K562 (cell line): ENCODE measurements around the gene MAP4. TPM values are rescaled to one million over a fixed set of nuclear protein-coding genes. Genes with fewer than 3 reads are reported as not detected.

Source experiments
- ATAC-seq: fragments of 200-7000 bp; cut with Tn5 transposase; 3 replicates; pipeline ENCODE4 v1.9.1; 2020; ENCODE audit warnings: moderate library complexity
- BruUV-seq: library from RNA; stranded (reverse); fragments of 400-500 nt; replicated peaks from 2 replicates; lab custom pipeline; 2021; lab: Mats Ljungman, UMichigan
- CTCF ChIA-PET: fragments of 300-600 bp; formaldehyde crosslinking; extraction: SDS; loops from one replicate; lab custom pipeline; 2021; ENCODE audit warnings: low intra/inter-chr PET ratio; lab: Yijun Ruan, JAX
- POLR2A ChIA-PET: fragments of 300-600, 350-650 bp; sonication (Branson Sonifier 250); formaldehyde crosslinking; extraction: SDS; loops from one replicate; lab custom pipeline; 2021; ENCODE audit warnings: antibody characterized with exemption, inconsistent platforms; lab: Yijun Ruan, JAX
- DNase-seq, 4 experiments: peaks; one replicate each; pipeline versions ENCODE4 v3.0.0 to v3.0.0-alpha.2; 2011 to 2018; ENCODE audit warnings: low spot score in 3 of 4, mixed read lengths in 3 of 4; ENCODE audit errors: extremely low read depth in 1 of 4
- FAIRE-seq: peaks from 2 replicates; lab custom pipeline; 2011; peaks lifted over from hg19 to GRCh38; lab: Jason Lieb, UNC
- H2AFZ ChIP-seq: 2 replicates; pipeline ENCODE4 v1.6.0; 2011; ENCODE audit warnings: low read depth, low read length, control low read depth, inconsistent platforms
- H3K27ac ChIP-seq: fragments of 200-600 bp; 3 replicates; pipeline ENCODE4 v1.8.0; 2011; ENCODE audit warnings: low read depth, mild to moderate bottlenecking, control low read depth, inconsistent platforms, low read length, moderate library complexity, mixed read lengths; ENCODE audit errors: extremely low read depth
- H3K27me3 ChIP-seq, 2 experiments: fragments of 300-600 bp in 1 of 2; 2 replicates in 1 of 2; 3 replicates in 1 of 2; pipeline versions ENCODE4 v1.6.0 to v1.8.0; 2011; ENCODE audit warnings: inconsistent platforms in 2 of 2, low read length in 2 of 2, mild to moderate bottlenecking in 1 of 2, mixed read lengths in 1 of 2, moderate library complexity in 1 of 2; ENCODE audit not compliant: control insufficient read depth in 2 of 2, insufficient read depth in 2 of 2
- H3K36me3 ChIP-seq: fragments of 300-600 bp; 3 replicates; pipeline ENCODE4 v1.8.0; 2011; ENCODE audit warnings: mild to moderate bottlenecking, low read length, inconsistent platforms; ENCODE audit not compliant: control insufficient read depth, insufficient read depth
- H3K4me1 ChIP-seq, 2 experiments: fragments of 200-600 bp in 1 of 2; replicated peaks in 1 of 2; 2 replicates in 1 of 2; 3 replicates in 1 of 2; pipeline versions ENCODE4 v1.5.1 to v1.8.0; 2011; ENCODE audit warnings: inconsistent platforms in 2 of 2, low read length in 2 of 2, mild to moderate bottlenecking in 1 of 2, mixed read lengths in 1 of 2, moderate library complexity in 1 of 2; ENCODE audit not compliant: control insufficient read depth in 2 of 2, insufficient read depth in 2 of 2
- H3K4me2 ChIP-seq: 2 replicates; pipeline ENCODE4 v1.6.1; 2011; ENCODE audit warnings: low read length, control low read depth, inconsistent platforms, mixed read lengths; ENCODE audit not compliant: insufficient read depth
- H3K4me3 ChIP-seq: fragments of 200-600 bp; sonication (generic), shearing (Covaris generic); 2 replicates; pipeline ENCODE4 v1.5.1; 2016; ENCODE audit warnings: control low read depth, inconsistent platforms
- H3K79me2 ChIP-seq: fragments of 200-600 bp; 3 replicates; pipeline ENCODE4 v1.8.0; 2011; ENCODE audit warnings: low read length, inconsistent platforms; ENCODE audit not compliant: control insufficient read depth, insufficient read depth
- H3K9ac ChIP-seq, 2 experiments: 2 replicates each; pipeline versions ENCODE4 v1.6.0 to v1.6.1; 2011; ENCODE audit warnings: low read depth in 2 of 2, low read length in 2 of 2, control low read depth in 1 of 2, inconsistent platforms in 1 of 2, mild to moderate bottlenecking in 1 of 2, mixed read lengths in 1 of 2; ENCODE audit not compliant: insufficient read depth in 1 of 2
- H3K9me1 ChIP-seq: one replicate; pipeline ENCODE4 v1.6.0; 2011; ENCODE audit warnings: inconsistent platforms, mild to moderate bottlenecking, low read length, moderate library complexity; ENCODE audit not compliant: control insufficient read depth, insufficient read depth
- H3K9me3 ChIP-seq: replicated peaks from 2 replicates; pipeline ENCODE4 v1.5.1; 2011; ENCODE audit warnings: low read depth, low read length, inconsistent platforms; ENCODE audit not compliant: control insufficient read depth, insufficient read depth
- H4K20me1 ChIP-seq: replicated peaks from 2 replicates; pipeline ENCODE4 v1.6.1; 2011; ENCODE audit warnings: low read length, inconsistent platforms, mixed read lengths; ENCODE audit not compliant: control insufficient read depth, insufficient read depth
- CHD4 ChIP-seq: fragments of 200-600 bp; sonication (generic); IDR thresholded peaks from 3 replicates; pipeline ENCODE4 v1.6.1; 2012; ENCODE audit warnings: low read depth, mild to moderate bottlenecking, mixed read lengths, low read length, inconsistent platforms; ENCODE audit not compliant: insufficient read depth, insufficient replicate concordance, poor library complexity, severe bottlenecking
- HSF4 ChIP-seq: fragments of 250-450 bp; sonication (Bioruptor Pico); IDR thresholded peaks from 2 replicates; pipeline ENCODE4 v2.1.2; 2022; ENCODE audit warnings: mild to moderate bottlenecking, moderate library complexity, borderline replicate concordance
- NONO ChIP-seq, 2 experiments: fragments of 200-400 bp in 1 of 2; fragments of 450-650 bp in 1 of 2; formaldehyde crosslinking in 1 of 2; IDR thresholded peaks; 2 replicates each; pipeline ENCODE4 v1.6.1; 2017; ENCODE audit warnings: low read depth in 2 of 2, mild to moderate bottlenecking in 2 of 2, moderate library complexity in 2 of 2, low read length in 1 of 2
- RBM22 ChIP-seq: fragments of 200-400 bp; formaldehyde crosslinking; IDR thresholded peaks from 2 replicates; pipeline ENCODE4 v1.6.1; 2018; ENCODE audit warnings: low read length, low read depth; ENCODE audit not compliant: poor library complexity, severe bottlenecking
- TCF3 ChIP-seq: sonication (generic); formaldehyde crosslinking; IDR thresholded peaks from 2 replicates; pipeline ENCODE4 v1.4.0; 2020; ENCODE audit warnings: mild to moderate bottlenecking, missing genetic modification reagents
- ZNF175 ChIP-seq: fragments of 200-800 bp; sonication (Bioruptor generic); IDR thresholded peaks from 2 replicates; pipeline ENCODE4 v1.6.1; 2016; ENCODE audit warnings: low read depth, mild to moderate bottlenecking, missing genetic modification characterization, missing compliant biosample characterization
- ZNF398 ChIP-seq: fragments of 250-450 bp; sonication (Bioruptor Pico); IDR thresholded peaks from 2 replicates; pipeline ENCODE4 v1.8.0; 2021; ENCODE audit warnings: moderate library complexity, mild to moderate bottlenecking, inconsistent platforms
- WGBS: fragments of 100-300 bp; shearing (Covaris generic); methylation state at CpG from one replicate; pipeline ENCODE4 v1.1.6; 2016; ENCODE audit warnings: low coverage, mixed read lengths; ENCODE audit not compliant: insufficient coverage; ENCODE audit errors: missing lambda C conversion rate; 5-methylcytosine and 5-hydroxymethylcytosine counted together
- in situ Hi-C: fragments of 300-500 bp; cut with MboI; formaldehyde crosslinking; loops from 4 replicates; pipeline ENCODE4 v1.15.0; 2018; ENCODE audit warnings: inconsistent platforms, mixed read lengths
- intact Hi-C: fragments of 100-400 bp; cut with micrococcal nuclease; formaldehyde crosslinking; loops from 2 replicates; pipeline ENCODE4 v1.14.2; 2022
- polyA plus RNA-seq, 8 experiments: library from polyadenylated mRNA; depleted of rRNA in 4 of 8; stranded (reverse) in 5 of 8; unstranded in 3 of 8; fragments of >200 nt; fragmentation: Nextera tagmentation in 2 of 8; fragmentation: Illumina TruSeq in 1 of 8; extraction: Ambion mirVana in 2 of 8; extraction: Trizol in 1 of 8; gene quantifications; 2 replicates each; pipeline versions ENCODE4 v1.2.1 to v1.2.3, GENCODE V29; 2011 to 2014; ENCODE audit warnings: inconsistent platforms in 1 of 8, missing spikeins in 1 of 8
- total RNA-seq, 7 experiments: library from RNA; depleted of rRNA in 6 of 7; stranded (reverse); fragments of >200 nt in 6 of 7; fragmentation: Illumina TruSeq in 2 of 7; extraction: Trizol in 2 of 7; gene quantifications; 2 replicates each; pipeline versions ENCODE4 v1.2.1 to v1.2.3, GENCODE V29; 2011 to 2021; ENCODE audit warnings: low replicate concordance in 1 of 7

MAP4 gene
- total and polyA plus RNA-seq, 9 of the 15 experiments (the other 6 are each of a cell fraction or from before 2014, with no cell fraction given) = 13.3 to 141 (median 36.8) TPM

DNA sequence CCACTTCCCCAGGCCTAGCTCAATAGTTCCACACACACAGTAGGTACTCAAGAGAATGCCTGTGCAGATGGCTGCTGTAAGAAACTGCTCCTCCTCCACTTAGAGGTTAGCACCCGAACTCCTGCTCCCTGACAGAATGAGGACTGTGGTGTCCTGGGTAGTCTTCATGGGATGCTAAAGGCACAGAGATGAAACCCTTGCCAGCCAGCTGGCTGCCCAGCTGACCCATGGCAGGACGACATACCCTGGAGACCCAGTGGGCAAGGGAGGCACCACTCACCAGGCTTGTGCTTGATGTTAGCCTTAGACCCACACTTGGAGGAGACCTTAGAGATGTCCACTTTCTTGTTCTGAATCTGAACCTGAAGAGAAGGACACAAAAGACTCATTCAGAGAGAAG, 159.1 kb downstream of the MAP4 start (continued):
- TF ChIP-seq ZNF175 (CRISPR knock-in tag) = no peak
- no peak for TF ChIP-seq NONO (IDR thresholded peaks at IDR 0.05; ENCODE audit: low read depth in 2 of 2, low read length in 1 of 2)
- TF ChIP-seq ZNF398 (CRISPR knock-in tag) = no peak

- TF ChIP-seq RBM22 (peak; percentile 41), CHD4 (no peak), HSF4 (CRISPR knock-in tag) (no peak), TCF3 (CRISPR knock-in tag) (no peak)
- TF ChIP-seq, all 486 proteins: peak for 1
- Histone ChIP-seq H3K4me2 (no peak overlapping the region), H3K9ac (0 out of 4 replicates have a peak overlapping the region, but pooled peaks of 1 of the 2 experiments have one; percentile 60), H3K27me3 (no peaks in the 10 kb centered on the region), H2AFZ (no peak overlapping the region), H3K79me2 (no peaks in the 10 kb centered on the region), H3K9me1 (no peaks in the 10 kb centered on the region), H3K9me3 (no peaks in the 10 kb centered on the region), H3K4me1 (peaks cover 0 to 8% of the 10 kb centered on the region in 2 experiments; a peak in 2 of 5 replicates), H3K36me3 (peaks cover 60% of the 10 kb centered on the region; the same call in 2 of the 3 replicates), H3K27ac (no peak overlapping the region), H3K4me3 (no peak overlapping the region), H4K20me1 (peaks cover 5% of the 10 kb centered on the region; the same call in 1 of the 2 replicates)
- FAIRE-seq (no peak), ATAC-seq (no peak), DNase-seq (no peak)
- ChIA-PET POLR2A (no interaction called here), CTCF (no interaction called here)
- in situ Hi-C loops (no loop called here), intact Hi-C loops (no loop called here)
- BruUV-seq = no TSS peak
- 93% methylated on average over 11 of the region's 11 CpGs for WGBS
Observed at GRCh38 chr3:47856669-47857068, 159.5 kb downstream of the MAP4 start.
